Omental fat pad (tissue), 4 donors: ENCODE measurements around the gene GAS7. TPM values are rescaled to one million over a fixed set of nuclear protein-coding genes. Genes with fewer than 3 reads are reported as not detected.

Source experiments
- ATAC-seq: fragments of 150-250 bp; one replicate; pipeline ENCODE4 v1.9.1; 2016; ENCODE audit warnings: mild to moderate bottlenecking, moderate library complexity; ENCODE audit not compliant: low FRiP score
- DNase-seq: peaks from one replicate; pipeline ENCODE4 v3.0.0-alpha.2; 2019; ENCODE audit warnings: low spot score
- CTCF ChIP-seq, 3 donors: fragments of 450-650 bp; IDR thresholded peaks; one replicate each; pipeline ENCODE4 v1.5.1; 2016 to 2017; ENCODE audit warnings: antibody characterized with exemption in 3 of 3, mild to moderate bottlenecking in 3 of 3, moderate library complexity in 2 of 3
- total RNA-seq, 4 donors: library from RNA; depleted of rRNA; stranded (reverse); fragments of >200 nt; gene quantifications; one replicate each; pipeline ENCODE4 v1.1.0, GENCODE V29; 2016

Gene GAS7
- total RNA-seq, 4 donors from 2014 or later, result 36.4 to 148 (median 52.7) TPM

- no peak for ATAC-seq
Measured at GRCh38 chr17:9957244-9957643, 241.2 kb downstream of the GAS7 start.

GRCh38 chr17:9956474-9957131 is 241.8 kb downstream of the GAS7 start:
- DNase-seq, result no peak
- TF ChIP-seq CTCF (IDR thresholded peaks at IDR 0.05), result no peak
- ATAC-seq, result no peak

More at GRCh38 chr17:9957244-9957643, 241.2 kb downstream of the GAS7 start:
- TF ChIP-seq CTCF (IDR thresholded peaks at IDR 0.05), result no peak
- no peak for DNase-seq

- no peak for TF ChIP-seq CTCF (IDR thresholded peaks at IDR 0.05)
- no peak for DNase-seq
- ATAC-seq, result no peak
Measured at GRCh38 chr17:9953492-9953891, 244.9 kb downstream of the GAS7 start.

GRCh38 chr17:9951803-9952202 is 246.6 kb downstream of the GAS7 start:
- TF ChIP-seq CTCF (IDR thresholded peaks at IDR 0.05), result no peak
- ATAC-seq, result no peak
- DNase-seq, result no peak

GRCh38 chr17:9948928-9949327 is 249.5 kb downstream of the GAS7 start:
- ATAC-seq, result no peak
- DNase-seq, result no peak
- no peak for TF ChIP-seq CTCF (IDR thresholded peaks at IDR 0.05)

GRCh38 chr17:9944704-9945103 is 253.7 kb downstream of the GAS7 start:
- no peak for TF ChIP-seq CTCF (IDR thresholded peaks at IDR 0.05)
- no peak for ATAC-seq
- DNase-seq, result no peak

GRCh38 chr17:9943343-9943742 is 255.1 kb downstream of the GAS7 start:
- no peak for DNase-seq

More at GRCh38 chr17:9943343-9943742, 255.1 kb downstream of the GAS7 start:
- TF ChIP-seq CTCF (IDR thresholded peaks at IDR 0.05), result no peak
- no peak for ATAC-seq
